RWPE2 (cell line): Measurements from ENCODE around the gene KRT37.

Experiments used
- ATAC-seq: fragments of 200-7000 bp; cut with Tn5 transposase; 3 replicates; pipeline ENCODE4 v1.9.1; 2021; ENCODE audit warnings: low read depth
- DNase-seq: peaks from one replicate; pipeline ENCODE4 v3.0.0-alpha.2; 2020; ENCODE audit warnings: low spot score
- H3K27ac ChIP-seq: fragments of 450-650 bp; 2 replicates; pipeline ENCODE4 v1.5.1; 2017; ENCODE audit warnings: mild to moderate bottlenecking; ENCODE audit not compliant: poor library complexity, severe bottlenecking
- H3K27me3 ChIP-seq: fragments of 250-450 bp; sonication (Bioruptor Pico); 2 replicates; pipeline ENCODE4 v1.5.1; 2021; ENCODE audit warnings: mild to moderate bottlenecking, moderate library complexity; ENCODE audit not compliant: insufficient read depth, poor library complexity, severe bottlenecking
- H3K36me3 ChIP-seq: fragments of 250-450 bp; sonication (Bioruptor Pico); 2 replicates; pipeline ENCODE4 v1.5.1; 2020; ENCODE audit warnings: low read depth, mild to moderate bottlenecking, moderate library complexity
- H3K4me1 ChIP-seq: fragments of 250-450 bp; sonication (Bioruptor Pico); 2 replicates; pipeline ENCODE4 v1.5.1; 2021; ENCODE audit warnings: mild to moderate bottlenecking, moderate library complexity; ENCODE audit not compliant: insufficient read depth, poor library complexity, severe bottlenecking
- H3K4me3 ChIP-seq: fragments of 250-450 bp; sonication (Bioruptor Pico); 2 replicates; pipeline ENCODE4 v1.5.1; 2021; ENCODE audit warnings: mild to moderate bottlenecking, moderate library complexity; ENCODE audit not compliant: severe bottlenecking
- H3K9me3 ChIP-seq: fragments of 250-450 bp; sonication (Bioruptor Pico); 2 replicates; pipeline ENCODE4 v1.5.1; 2021; ENCODE audit warnings: mild to moderate bottlenecking, moderate library complexity; ENCODE audit not compliant: severe bottlenecking
- CTCF ChIP-seq: fragments of 450-650 bp; IDR thresholded peaks from one replicate; pipeline ENCODE4 v1.5.1; 2017; ENCODE audit warnings: mild to moderate bottlenecking, moderate library complexity; ENCODE audit not compliant: poor library complexity, severe bottlenecking

Gene KRT37

GRCh38 chr17:41448506-41448905 lies 24.1 kb upstream of the KRT37 start:
- no peaks in the 10 kb centered on the region for H3K4me1 ChIP-seq
- DNase-seq: no peak

DNA sequence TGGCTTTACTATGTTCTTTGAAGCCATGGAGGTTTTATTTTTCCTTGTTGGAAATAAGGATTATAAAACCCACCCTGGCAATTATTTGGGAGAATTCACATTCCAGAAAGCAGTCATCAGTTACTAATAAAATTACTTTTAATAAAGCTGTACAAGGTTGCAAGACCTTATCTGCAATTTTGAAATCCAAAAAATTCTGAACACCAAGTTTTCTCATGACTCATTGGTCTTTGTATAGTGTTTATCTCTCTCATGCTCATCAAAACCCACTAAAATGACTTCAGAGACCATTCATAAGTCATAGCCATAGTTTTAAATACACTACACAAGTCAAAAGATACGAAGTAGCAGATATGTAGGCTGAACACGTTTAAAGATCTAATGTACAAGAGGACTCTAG lies 22.4 kb upstream of the KRT37 start:
- no peak for TF ChIP-seq CTCF
- Histone ChIP-seq H3K36me3 (no peaks in the 10 kb centered on the region), H3K9me3 (no peaks in the 10 kb centered on the region), H3K27me3 (no peaks in the 10 kb centered on the region), H3K4me1 (no peaks in the 10 kb centered on the region), H3K27ac (no peak overlapping the region), H3K4me3 (no peak overlapping the region)
- ATAC-seq: peak; percentile 29; the same call in 1 of the 3 replicates
- no peak for DNase-seq

More at GRCh38 chr17:41448506-41448905, 24.1 kb upstream of the KRT37 start:
- H3K27me3 ChIP-seq: no peaks in the 10 kb centered on the region
- no peak for TF ChIP-seq CTCF
- H3K27ac ChIP-seq: no peak overlapping the region
- H3K4me3 ChIP-seq: no peak overlapping the region
- H3K36me3 ChIP-seq: no peaks in the 10 kb centered on the region
- ATAC-seq: no peak
- H3K9me3 ChIP-seq: no peaks in the 10 kb centered on the region

GRCh38 chr17:41444640-41445039 lies 20.3 kb upstream of the KRT37 start:
- DNase-seq (no peak), ATAC-seq (no peak)
- Histone ChIP-seq H3K27me3 (no peaks in the 10 kb centered on the region), H3K4me1 (no peaks in the 10 kb centered on the region), H3K9me3 (no peaks in the 10 kb centered on the region), H3K4me3 (no peak overlapping the region), H3K27ac (no peak overlapping the region), H3K36me3 (no peaks in the 10 kb centered on the region)
- TF ChIP-seq CTCF: no peak

- H3K4me3 ChIP-seq: no peak overlapping the region
- no peaks in the 10 kb centered on the region for H3K27me3 ChIP-seq
- TF ChIP-seq CTCF: no peak
- H3K27ac ChIP-seq: no peak overlapping the region
- no peaks in the 10 kb centered on the region for H3K9me3 ChIP-seq
- H3K36me3 ChIP-seq: no peaks in the 10 kb centered on the region
- DNase-seq: no peak
- H3K4me1 ChIP-seq: no peaks in the 10 kb centered on the region
- ATAC-seq: no peak
Observed at GRCh38 chr17:41444186-41444585, 19.8 kb upstream of the KRT37 start.

DNA sequence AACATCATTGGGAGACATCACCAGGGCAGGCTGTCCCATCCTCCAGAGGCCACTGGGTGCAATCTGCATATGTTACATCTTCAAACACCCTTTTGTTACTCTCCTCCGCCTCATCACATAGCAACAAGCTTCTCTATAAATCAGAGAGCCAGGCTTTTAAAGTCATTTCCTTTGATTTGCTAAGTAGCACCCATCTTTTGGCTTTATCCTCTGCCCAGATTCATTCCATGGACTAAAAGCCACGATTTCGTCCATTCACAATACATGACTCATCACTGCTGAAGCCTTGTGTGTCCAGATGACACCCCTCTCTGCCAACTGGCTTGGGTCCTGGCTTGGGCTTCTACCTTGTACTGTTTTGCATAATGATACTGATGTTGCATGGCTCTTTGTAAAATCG lies 18.4 kb upstream of the KRT37 start:
- DNase-seq (no peak), ATAC-seq (no peak)
- no peak overlapping the region for H3K27ac ChIP-seq
- TF ChIP-seq CTCF: no peak
- H3K4me1 ChIP-seq: no peaks in the 10 kb centered on the region
- H3K4me3 ChIP-seq: no peak overlapping the region
- H3K27me3 ChIP-seq: no peaks in the 10 kb centered on the region
- no peaks in the 10 kb centered on the region for H3K9me3 ChIP-seq
- no peaks in the 10 kb centered on the region for H3K36me3 ChIP-seq
